HL-60 (cell line): ENCODE data around the gene GKN1.
A peak's percentile ranks its signal among the peaks of the same experiment; 100 is the strongest.

Experiments
- POLR2AphosphoS5 ChIP-seq: IDR thresholded peaks from 2 replicates; pipeline ENCODE4 v1.6.1; 2012; ENCODE audit warnings: low read depth
- SPI1 ChIP-seq: IDR thresholded peaks from 2 replicates; pipeline ENCODE4 v1.6.1; 2012; ENCODE audit warnings: low read depth, mild to moderate bottlenecking, borderline replicate concordance
- TF ChIP-seq, protein P1 (sequence below): IDR thresholded peaks from one replicate; pipeline ENCODE4 v1.5.1; 2011; ENCODE audit warnings: low read length, control low read depth, inconsistent platforms; ENCODE audit not compliant: insufficient read depth
- TF ChIP-seq, protein P2 (sequence below): IDR thresholded peaks from 2 replicates; pipeline ENCODE4 v1.6.1; 2012; ENCODE audit warnings: low read depth; ENCODE audit not compliant: insufficient replicate concordance

DNA sequence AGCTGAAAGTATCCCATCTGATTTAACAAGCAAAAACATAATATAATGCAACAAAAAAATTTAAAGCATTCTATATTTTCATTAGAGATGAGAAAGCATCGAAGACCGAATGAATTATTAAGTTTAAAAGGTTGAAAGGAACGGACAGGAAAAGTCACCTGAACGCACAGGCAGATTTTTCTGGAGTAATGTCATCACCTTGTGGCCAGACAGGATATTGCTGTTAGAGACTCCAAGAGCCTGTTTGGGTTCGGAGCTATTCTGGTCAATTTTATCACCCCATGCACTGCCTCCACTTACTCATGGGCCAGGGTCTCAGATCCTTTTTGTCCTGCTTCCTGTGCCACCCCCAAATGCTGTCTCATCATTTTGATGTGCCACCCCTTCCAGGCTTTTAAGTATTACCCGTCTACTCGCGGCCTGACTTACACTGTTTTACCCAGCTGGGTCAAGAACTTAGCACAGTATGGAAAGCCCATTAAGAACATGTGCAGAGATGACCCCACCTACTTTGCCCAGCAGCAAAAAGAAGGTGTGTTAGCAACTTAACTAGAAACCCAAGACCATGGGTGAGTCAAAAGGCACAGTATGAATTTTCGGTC lies 49.0 kb upstream of the GKN1 start:
- TF ChIP-seq POLR2AphosphoS5 (no peak), SPI1 (no peak)
- TF ChIP-seq, protein P1, sequence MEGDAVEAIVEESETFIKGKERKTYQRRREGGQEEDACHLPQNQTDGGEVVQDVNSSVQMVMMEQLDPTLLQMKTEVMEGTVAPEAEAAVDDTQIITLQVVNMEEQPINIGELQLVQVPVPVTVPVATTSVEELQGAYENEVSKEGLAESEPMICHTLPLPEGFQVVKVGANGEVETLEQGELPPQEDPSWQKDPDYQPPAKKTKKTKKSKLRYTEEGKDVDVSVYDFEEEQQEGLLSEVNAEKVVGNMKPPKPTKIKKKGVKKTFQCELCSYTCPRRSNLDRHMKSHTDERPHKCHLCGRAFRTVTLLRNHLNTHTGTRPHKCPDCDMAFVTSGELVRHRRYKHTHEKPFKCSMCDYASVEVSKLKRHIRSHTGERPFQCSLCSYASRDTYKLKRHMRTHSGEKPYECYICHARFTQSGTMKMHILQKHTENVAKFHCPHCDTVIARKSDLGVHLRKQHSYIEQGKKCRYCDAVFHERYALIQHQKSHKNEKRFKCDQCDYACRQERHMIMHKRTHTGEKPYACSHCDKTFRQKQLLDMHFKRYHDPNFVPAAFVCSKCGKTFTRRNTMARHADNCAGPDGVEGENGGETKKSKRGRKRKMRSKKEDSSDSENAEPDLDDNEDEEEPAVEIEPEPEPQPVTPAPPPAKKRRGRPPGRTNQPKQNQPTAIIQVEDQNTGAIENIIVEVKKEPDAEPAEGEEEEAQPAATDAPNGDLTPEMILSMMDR: peak; percentile 98
- TF ChIP-seq, protein P2, sequence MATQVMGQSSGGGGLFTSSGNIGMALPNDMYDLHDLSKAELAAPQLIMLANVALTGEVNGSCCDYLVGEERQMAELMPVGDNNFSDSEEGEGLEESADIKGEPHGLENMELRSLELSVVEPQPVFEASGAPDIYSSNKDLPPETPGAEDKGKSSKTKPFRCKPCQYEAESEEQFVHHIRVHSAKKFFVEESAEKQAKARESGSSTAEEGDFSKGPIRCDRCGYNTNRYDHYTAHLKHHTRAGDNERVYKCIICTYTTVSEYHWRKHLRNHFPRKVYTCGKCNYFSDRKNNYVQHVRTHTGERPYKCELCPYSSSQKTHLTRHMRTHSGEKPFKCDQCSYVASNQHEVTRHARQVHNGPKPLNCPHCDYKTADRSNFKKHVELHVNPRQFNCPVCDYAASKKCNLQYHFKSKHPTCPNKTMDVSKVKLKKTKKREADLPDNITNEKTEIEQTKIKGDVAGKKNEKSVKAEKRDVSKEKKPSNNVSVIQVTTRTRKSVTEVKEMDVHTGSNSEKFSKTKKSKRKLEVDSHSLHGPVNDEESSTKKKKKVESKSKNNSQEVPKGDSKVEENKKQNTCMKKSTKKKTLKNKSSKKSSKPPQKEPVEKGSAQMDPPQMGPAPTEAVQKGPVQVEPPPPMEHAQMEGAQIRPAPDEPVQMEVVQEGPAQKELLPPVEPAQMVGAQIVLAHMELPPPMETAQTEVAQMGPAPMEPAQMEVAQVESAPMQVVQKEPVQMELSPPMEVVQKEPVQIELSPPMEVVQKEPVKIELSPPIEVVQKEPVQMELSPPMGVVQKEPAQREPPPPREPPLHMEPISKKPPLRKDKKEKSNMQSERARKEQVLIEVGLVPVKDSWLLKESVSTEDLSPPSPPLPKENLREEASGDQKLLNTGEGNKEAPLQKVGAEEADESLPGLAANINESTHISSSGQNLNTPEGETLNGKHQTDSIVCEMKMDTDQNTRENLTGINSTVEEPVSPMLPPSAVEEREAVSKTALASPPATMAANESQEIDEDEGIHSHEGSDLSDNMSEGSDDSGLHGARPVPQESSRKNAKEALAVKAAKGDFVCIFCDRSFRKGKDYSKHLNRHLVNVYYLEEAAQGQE: no peak
